ENCODE data around the gene SMARCC2. TPM values are rescaled to one million over a fixed set of nuclear protein-coding genes. Genes with fewer than 3 reads are reported as not detected.
"Not testable (repeated sequence)": the region's sequence is repeated elsewhere in the genome, so short reads cannot be mapped to it uniquely, and the experiment has no call there.

Gene SMARCC2
- total RNA-seq, 4 donors from 2014 or later, result 65.5 to 101 (median 82.1) TPM

GRCh38 chr12:56117778-56118687 lies 71.2 kb downstream of the SMARCC2 start, which contains the start of gene ZC3H10:
Gene ZC3H10 (plus strand): TSS chr12:56118266. CDS start chr12:56120563, 2,297 bp downstream.
- TF ChIP-seq, protein P1, sequence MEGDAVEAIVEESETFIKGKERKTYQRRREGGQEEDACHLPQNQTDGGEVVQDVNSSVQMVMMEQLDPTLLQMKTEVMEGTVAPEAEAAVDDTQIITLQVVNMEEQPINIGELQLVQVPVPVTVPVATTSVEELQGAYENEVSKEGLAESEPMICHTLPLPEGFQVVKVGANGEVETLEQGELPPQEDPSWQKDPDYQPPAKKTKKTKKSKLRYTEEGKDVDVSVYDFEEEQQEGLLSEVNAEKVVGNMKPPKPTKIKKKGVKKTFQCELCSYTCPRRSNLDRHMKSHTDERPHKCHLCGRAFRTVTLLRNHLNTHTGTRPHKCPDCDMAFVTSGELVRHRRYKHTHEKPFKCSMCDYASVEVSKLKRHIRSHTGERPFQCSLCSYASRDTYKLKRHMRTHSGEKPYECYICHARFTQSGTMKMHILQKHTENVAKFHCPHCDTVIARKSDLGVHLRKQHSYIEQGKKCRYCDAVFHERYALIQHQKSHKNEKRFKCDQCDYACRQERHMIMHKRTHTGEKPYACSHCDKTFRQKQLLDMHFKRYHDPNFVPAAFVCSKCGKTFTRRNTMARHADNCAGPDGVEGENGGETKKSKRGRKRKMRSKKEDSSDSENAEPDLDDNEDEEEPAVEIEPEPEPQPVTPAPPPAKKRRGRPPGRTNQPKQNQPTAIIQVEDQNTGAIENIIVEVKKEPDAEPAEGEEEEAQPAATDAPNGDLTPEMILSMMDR (IDR thresholded peaks at IDR 0.05), result peak in 1 of 3 donors; percentile 5
- peak; percentile 93 for DNase-seq (ENCODE audit: low spot score)
- peak; percentile 84 for ATAC-seq (ENCODE audit: low FRiP score)

DNA sequence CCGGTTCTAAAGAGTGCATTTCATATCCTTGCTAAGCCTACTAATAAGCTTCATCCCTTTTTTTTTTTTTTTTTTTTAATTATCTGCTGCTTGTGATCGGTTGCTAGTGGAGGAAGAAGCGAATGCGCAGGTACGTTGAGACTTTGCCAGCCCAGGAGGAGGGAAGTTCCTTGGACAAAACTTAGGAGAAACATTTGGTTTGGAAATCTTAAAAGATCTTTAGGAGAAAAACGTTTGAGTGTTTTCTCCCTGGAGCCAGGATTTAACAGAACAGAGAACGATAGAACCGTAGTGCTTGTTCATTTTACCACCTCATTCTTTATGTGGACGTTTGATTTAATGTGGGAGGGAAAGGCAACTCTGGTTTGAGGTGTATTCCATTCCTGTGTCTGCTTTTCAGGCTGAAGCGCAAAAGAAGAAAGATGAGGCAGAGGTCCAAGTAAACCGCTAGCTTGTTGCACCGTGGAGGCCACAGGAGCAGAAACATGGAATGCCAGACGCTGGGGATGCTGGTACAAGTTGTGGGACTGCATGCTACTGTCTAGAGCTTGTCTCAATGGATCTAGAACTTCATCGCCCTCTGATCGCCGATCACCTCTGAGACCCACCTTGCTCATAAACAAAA lies 72.1 kb downstream of the SMARCC2 start:
- DNase-seq (ENCODE audit: low spot score); ATAC-seq (ENCODE audit: low FRiP score): not testable (repeated sequence)

DNA sequence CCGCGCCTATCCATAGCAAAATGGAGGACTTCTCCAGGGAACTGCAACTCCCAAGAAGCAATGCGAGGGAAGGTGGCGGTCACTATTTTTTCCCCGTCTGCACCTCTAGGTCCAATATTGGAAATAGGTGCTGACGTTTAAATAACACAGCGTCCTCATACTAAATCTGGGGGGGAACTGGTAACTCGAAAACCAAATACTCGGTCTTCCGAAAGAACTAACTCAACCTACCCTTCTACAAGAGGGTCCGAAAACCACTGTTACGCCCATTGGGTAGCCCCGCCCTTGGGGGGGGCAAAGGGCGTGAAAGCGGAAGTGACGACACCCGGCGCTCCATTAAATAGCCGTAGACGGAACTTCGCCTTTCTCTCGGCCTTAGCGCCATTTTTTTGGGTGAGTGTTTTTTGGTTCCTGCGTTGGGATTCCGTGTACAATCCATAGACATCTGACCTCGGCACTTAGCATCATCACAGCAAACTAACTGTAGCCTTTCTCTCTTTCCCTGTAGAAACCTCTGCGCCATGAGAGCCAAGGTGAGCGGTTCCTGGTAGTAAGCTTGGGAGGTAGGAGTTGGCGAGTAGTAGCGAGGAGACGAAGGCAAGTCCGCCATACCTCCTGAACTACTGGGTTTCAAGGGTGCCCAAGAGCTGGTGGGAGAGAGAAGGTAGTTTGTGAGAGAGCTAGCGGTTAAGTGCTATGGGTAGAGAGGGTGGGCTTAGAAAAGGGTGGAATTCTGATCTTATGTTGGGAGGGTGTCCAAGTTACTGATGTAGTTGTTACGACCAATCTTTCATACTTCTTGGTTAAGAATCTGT lies 72.8 kb downstream of the SMARCC2 start, which contains the start of gene RPL41:
Gene RPL41, plus strand, starts transcription at position 367 of the 815 bp plus-strand sequence.
- TF ChIP-seq, protein P1 (IDR thresholded peaks at IDR 0.05), result no peak
- peak; percentile 91 for DNase-seq (ENCODE audit: low spot score)
- ATAC-seq (ENCODE audit: low FRiP score), result peak; percentile 48

DNA sequence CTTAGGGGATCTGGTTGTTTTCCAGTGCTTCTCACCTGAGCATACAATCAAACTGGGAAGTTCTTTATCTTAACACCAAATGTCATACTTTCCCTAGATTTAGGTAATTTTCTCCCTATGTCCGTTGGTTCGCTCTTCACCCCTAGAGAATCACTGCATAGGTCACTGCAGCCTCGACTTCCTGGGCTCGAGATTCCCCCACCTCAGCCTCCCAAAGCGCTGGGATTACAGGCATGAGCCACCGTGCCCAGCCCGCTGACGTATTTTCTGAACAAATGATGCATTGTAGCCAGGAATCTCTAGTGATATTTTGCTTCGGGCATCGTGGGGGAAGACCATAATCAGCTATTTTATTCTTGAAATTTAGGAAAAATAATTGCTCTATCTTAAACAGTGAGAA lies 74.0 kb downstream of the SMARCC2 start:
- no peak for DNase-seq (ENCODE audit: low spot score)
- TF ChIP-seq, protein P1 (IDR thresholded peaks at IDR 0.05), result no peak
- no peak for ATAC-seq (ENCODE audit: low FRiP score)

- ATAC-seq (ENCODE audit: low FRiP score) (no peak), DNase-seq (ENCODE audit: low spot score) (no peak)
- TF ChIP-seq, protein P1 (IDR thresholded peaks at IDR 0.05), result no peak
These were observed 75.2 kb downstream of the SMARCC2 start for GRCh38 chr12:56114084-56114483.

Other genes with a start within 250 kb of the SMARCC2 start
- gene PMEL, start 223.4 kb downstream of the SMARCC2 start, total RNA-seq, result 1 to 10 TPM in 2 of 4 donors, under 1 TPM in 2; 0.65 to 5.2 (median 1.2) TPM
- gene CDK2, start 222.7 kb downstream of the SMARCC2 start, total RNA-seq, result 10 to 100 TPM in 3 of 4 donors, 1 to 10 TPM in 1; 9.7 to 23.7 (median 17.5) TPM
- 10 to 100 TPM; 46.2 to 71.5 (median 64.8) TPM for gene RAB5B, start 215.4 kb downstream of the SMARCC2 start, total RNA-seq
- gene SUOX, start 192.2 kb downstream of the SMARCC2 start, total RNA-seq, result 10 to 100 TPM; 14.5 to 43.0 (median 22.9) TPM
- 10 to 100 TPM in 1 of 4 donors, 1 to 10 TPM in 3; 4.4 to 10.3 (median 6.6) TPM for gene IKZF4, start 168.4 kb downstream of the SMARCC2 start, total RNA-seq
- 1,000 to 10,000 TPM in 2 of 4 donors, 100 to 1,000 TPM in 2; 482 to 1,592 (median 1,024) TPM for gene RPS26, start 147.6 kb downstream of the SMARCC2 start, total RNA-seq
- gene ERBB3, start 109.3 kb downstream of the SMARCC2 start, total RNA-seq, result 1 to 10 TPM; 2.9 to 8.3 (median 7.6) TPM
- 100 to 1,000 TPM in 3 of 4 donors, 10 to 100 TPM in 1; 90.2 to 232 (median 119) TPM for gene PA2G4, start 84.9 kb downstream of the SMARCC2 start, total RNA-seq
- 1,000 to 10,000 TPM; 2,553 to 3,094 (median 2,929) TPM for gene RPL41, start 72.8 kb downstream of the SMARCC2 start, total RNA-seq
- gene ZC3H10, start 71.2 kb downstream of the SMARCC2 start, total RNA-seq, result 1 to 10 TPM; 3.5 to 5.5 (median 4.9) TPM
- 100 to 1,000 TPM; 129 to 447 (median 345) TPM for gene ESYT1, start 61.2 kb downstream of the SMARCC2 start, total RNA-seq
- 10 to 100 TPM; 25.8 to 42.4 (median 31.8) TPM for gene MYL6B, start 36.9 kb downstream of the SMARCC2 start, total RNA-seq
- gene MYL6, start 31.1 kb downstream of the SMARCC2 start, total RNA-seq, result 1,000 to 10,000 TPM; 2,379 to 4,265 (median 3,293) TPM
- gene RNF41, start 32.4 kb upstream of the SMARCC2 start, total RNA-seq, result 100 to 1,000 TPM in 1 of 4 donors, 10 to 100 TPM in 3; 50.0 to 128 (median 76.2) TPM
- 10 to 100 TPM; 13.2 to 24.3 (median 17.2) TPM for gene NABP2, start 34.9 kb upstream of the SMARCC2 start, total RNA-seq
- not detected for gene SLC39A5, start 40.6 kb upstream of the SMARCC2 start, total RNA-seq
- gene ANKRD52, start 68.9 kb upstream of the SMARCC2 start, total RNA-seq, result 10 to 100 TPM; 13.6 to 19.2 (median 16.8) TPM
- gene COQ10A, start 77.5 kb upstream of the SMARCC2 start, total RNA-seq, result 10 to 100 TPM in 3 of 4 donors, 1 to 10 TPM in 1; 9.0 to 18.1 (median 13.5) TPM
- gene CS, start 110.8 kb upstream of the SMARCC2 start, total RNA-seq, result 100 to 1,000 TPM; 143 to 210 (median 194) TPM
- 10 to 100 TPM; 60.4 to 77.8 (median 69.7) TPM for gene CNPY2, start 126.5 kb upstream of the SMARCC2 start, total RNA-seq
- 10 to 100 TPM; 17.3 to 57.8 (median 40.7) TPM for gene PAN2, start 144.5 kb upstream of the SMARCC2 start, total RNA-seq
- 1 to 10 TPM in 1 of 4 donors, not detected in 3; 2.2 TPM for gene IL23A, start 149.4 kb upstream of the SMARCC2 start, total RNA-seq
- gene STAT2, start 170.6 kb upstream of the SMARCC2 start, total RNA-seq, result 100 to 1,000 TPM; 137 to 256 (median 177) TPM
- gene APOF, start 173.4 kb upstream of the SMARCC2 start, total RNA-seq, result not detected